Muscle of back (tissue), 11 donors: ENCODE data around the gene PLBD2. TPM values are rescaled to one million over a fixed set of nuclear protein-coding genes. Genes with fewer than 3 reads are reported as not detected.

Source experiments
- DNase-seq, 3 donors: peaks; one replicate each; pipeline versions ENCODE4 v3.0.0 to v3.0.0-alpha.2; 2013
- polyA plus RNA-seq, 10 donors: library from polyadenylated mRNA; unstranded; fragments of 120-200 nt; gene quantifications; one replicate each; pipeline ENCODE4 v1.2.1, GENCODE V29; 2013; ENCODE audit not compliant: insufficient read length in 10 of 10

PLBD2 gene
- polyA plus RNA-seq, 10 donors = 12.7 to 17.2 (median 13.6) TPM

DNA sequence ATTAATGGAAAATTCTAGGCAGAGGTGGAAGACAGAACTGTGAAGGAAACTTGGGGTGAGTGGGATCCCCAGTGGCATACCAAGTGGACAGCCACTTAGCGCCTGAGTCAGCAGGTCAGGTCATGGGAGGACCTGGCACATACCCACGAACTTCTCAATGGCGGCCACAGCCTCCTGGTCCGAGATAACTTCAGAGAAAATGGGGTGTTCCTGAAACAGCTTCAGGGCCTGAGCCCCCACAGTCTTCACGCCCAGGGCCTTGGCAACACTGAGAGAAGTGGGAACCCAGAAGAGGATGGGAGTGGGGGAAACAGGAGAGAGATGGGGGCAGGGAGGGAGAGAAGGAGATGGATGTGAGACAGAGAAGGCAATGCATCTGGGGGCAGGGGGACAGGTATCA lies 35.4 kb downstream of the PLBD2 start:
- no peak for DNase-seq

- DNase-seq = no peak
Observed at GRCh38 chr12:113395119-113395518, 36.7 kb downstream of the PLBD2 start.

DNA sequence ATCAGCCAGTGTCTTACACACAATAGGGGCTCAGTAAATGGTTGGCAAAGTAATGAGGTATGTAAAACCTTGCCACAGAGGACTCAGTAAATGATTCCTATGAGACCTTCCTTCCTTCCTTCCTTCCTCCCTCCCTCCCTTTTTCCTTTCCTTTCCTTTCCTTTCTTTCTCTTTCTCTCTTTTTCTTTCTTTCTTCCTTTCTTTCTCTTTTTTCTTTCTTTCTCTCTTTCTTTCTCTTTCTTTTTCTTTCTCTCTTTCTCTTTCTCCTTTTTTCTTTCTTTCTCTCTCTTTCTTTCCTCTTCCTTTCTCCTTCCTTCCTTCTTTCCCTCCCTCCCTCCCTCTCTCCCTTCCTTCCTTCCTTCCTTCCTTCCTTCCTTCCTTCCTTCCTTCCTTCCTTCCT lies 37.8 kb downstream of the PLBD2 start:
- DNase-seq = no peak

DNA sequence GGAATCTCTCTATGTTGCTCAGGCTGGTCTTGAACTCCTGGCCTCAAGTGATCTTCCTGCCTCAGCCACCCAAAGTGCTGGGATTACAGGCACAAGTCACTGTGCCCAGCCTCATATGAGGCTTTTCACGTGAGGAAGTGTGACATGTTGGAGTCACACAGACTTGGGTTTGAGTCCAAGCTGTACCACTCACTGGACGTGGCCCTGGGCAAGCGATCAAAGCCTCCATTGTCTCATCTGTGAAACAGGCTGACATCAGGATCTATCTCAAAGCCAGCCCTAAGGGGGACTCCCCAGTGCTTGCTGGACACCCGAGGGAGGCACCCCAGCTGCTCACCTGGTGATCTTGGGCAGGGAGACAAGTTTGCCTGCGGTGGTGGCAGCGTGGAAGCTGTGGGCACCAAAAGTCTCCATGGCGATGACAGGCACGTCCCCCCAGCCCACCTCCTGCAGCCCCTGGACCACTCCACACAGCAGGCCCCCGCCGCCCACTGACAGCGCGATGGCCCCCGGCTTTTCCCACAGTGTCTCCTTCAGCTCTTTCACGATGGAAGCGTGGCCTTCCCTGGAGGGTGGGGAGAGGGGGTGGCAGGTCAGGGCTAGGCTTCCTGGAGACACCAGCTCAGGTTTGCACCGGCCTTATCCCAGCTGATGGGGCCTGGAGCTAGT lies 38.6 kb downstream of the PLBD2 start:
- no peak for DNase-seq

DNA sequence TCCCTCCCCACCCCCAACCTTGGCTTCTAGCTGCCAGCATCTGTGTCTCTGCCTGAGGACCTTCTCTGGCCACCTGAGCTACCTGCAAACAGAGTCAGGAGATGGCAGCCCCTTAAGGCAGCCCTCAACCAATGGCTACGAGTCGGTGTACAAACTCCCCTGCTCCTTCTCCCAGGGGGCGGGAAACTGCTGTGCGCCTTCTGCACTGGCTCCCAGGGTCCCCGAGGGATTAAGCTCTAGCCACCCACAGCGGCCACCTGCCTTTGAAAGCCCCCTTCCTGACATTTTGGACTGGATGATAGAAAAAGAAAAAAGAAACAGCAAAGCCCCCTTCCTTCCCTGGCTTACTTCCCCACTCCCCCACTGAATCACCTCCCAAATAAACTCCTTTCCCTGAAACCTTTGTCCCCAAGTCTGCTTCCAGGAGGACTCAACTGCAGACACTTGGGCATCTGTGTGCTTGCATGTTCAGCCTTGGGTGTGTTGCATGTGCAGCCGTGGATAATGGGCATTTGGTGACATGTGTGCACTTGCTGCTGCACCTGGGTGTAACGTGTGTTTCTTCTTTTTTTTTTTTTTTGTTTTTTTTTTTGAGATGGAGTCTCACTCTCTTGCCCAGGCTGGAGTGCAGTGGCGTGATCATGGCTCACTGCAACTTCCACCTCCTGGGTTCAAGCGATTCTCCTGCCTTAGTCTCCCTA lies 39.3 kb downstream of the PLBD2 start:
- DNase-seq = no peak

DNA sequence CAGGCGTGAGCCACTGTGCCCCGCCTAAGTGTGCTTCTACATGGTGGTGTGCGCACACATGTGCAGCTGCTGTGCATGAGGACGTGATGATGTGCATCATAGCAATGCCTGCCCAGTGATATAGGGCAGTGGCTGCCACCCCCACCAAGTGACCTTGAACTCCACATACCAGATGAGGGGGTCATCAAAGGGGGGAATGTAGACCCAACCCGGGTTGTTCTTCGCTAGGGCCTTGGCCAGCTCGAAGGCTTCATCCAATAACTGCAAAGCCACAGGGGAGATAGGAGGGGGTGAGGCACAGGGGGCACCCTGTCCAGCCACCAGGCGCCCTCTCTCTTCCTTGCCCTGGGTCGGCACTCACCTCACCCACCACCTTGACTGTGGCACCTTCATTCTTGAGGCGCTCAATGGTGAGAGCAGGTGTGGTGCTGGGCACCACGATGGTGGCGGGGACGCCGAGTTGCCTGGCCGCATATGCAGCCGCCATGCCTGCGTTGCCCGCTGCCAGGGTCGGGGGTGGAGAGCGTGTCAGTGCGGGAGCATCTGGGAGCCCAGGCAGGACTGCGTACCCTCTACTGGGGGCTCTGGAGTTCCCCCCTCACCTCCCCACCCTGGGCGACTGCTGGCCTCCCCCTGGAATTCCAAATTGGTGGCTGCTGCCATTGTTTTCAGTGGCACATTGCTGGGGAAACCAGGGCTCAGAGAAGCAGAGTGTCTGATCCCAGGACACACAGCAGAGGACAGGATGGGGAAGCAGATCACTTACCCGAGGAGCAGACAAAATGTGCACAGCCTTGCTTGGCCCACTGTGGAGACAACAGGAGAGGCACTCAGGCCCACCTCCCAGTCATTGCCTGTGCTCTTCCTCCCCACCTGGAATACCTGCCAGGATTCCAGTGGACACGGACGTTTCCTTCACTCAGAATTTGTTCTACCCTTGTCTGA lies 40.2 kb downstream of the PLBD2 start:
- DNase-seq = no peak

- DNase-seq = no peak
Observed at GRCh38 chr12:113399490-113399889, 41.1 kb downstream of the PLBD2 start.

DNA sequence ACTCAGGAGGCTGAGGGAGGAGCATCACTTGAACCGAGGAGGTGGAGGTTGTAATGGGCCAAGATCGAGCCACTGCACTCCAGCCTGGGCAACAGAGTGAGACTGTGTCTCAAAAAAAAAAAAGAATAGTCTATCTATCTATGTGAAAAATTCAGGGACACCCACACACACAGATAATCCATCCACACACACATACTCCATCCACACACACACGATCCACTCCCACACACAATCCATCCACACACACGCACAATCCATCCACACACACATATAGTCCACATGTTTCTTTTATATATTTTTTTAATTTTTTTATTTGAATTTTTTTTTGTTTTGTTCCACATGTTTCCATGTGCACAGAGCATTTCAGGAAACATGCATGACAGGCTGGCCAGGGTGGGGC lies 42.0 kb downstream of the PLBD2 start:
- DNase-seq = no peak

DNA sequence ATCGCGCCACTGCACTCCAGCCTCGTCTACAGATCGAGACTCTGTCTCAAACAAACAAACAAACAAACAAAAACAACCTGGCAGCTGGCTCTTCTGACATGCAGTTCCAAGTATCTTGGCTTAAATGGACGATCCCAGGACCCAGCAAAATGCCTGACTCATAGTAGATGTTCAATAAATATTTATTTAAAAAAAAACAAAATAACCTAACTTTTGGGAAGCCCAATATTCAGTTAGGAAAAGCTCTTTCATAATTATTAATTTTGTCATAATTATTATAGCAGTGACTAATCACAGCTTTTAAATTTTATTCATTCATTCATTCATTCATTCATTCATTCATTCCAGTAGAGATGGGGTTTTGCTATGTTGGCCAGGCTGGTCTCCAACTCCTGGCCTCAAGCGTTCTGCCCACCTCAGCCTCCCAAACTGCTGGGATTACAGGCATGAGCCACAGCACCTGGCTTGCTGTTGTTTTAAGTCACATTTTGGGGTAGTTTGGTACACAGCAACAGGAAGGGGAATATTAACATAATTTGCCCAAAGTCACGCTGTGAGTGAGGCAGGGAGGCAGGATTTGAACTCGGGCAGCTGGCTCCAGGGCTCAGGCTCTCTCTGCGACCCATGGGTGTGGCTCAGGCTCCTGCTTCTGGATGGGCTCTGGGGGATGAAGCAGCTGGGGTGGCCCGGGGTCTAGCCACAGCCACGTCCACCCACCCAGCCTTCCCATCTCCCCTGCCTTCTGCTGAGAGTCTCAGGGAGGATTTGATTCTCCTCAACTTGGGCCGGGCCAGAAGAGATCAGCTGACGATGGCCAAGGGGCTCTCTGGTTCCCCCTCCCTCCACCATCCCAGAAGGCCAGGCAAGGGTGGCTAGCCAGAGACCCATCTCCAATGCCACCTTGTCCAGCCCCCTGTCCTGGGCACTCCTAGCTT lies 42.9 kb downstream of the PLBD2 start:
- no peak for DNase-seq

DNA sequence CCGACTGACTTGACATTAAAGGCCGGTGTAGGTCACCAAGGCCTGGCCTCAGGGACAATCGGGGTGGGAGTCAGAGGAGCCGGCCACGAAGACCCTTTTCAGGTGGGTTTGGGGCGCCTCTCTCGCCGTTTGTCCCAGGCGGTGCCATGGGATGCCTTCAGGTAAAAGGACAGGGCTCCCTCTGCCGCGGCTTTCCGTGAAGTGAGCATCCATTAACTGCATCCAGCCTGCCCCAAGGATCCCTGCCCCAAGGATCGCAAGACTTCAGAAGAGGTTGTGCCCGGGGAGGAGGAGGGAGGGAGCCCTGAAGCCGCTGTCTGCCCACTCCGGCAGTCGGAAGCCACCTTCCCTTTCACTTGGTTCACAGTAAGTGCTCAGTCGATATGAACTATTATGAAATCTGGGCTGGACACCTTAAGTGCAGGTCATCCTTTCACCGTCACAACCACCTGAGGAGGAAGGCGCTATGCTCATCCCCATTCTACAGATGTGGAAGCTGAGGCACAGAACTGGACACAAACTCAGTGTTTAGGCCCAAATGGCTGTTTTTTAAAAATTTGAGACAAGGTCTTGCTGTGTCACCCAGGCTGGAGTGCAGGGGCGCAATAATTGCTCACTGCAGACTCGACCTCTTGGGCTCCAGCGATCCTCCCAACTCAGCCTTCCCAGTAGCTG lies 44.3 kb downstream of the PLBD2 start:
- no peak for DNase-seq

GRCh38 chr12:113403435-113404415 lies 45.3 kb downstream of the PLBD2 start, which contains the start of gene SDS:
Gene SDS (minus strand): TSS chr12:113403887. CDS start chr12:113399708, 4,179 bp downstream.
- peak; percentile 28 to 82 (median 71) for DNase-seq

DNA sequence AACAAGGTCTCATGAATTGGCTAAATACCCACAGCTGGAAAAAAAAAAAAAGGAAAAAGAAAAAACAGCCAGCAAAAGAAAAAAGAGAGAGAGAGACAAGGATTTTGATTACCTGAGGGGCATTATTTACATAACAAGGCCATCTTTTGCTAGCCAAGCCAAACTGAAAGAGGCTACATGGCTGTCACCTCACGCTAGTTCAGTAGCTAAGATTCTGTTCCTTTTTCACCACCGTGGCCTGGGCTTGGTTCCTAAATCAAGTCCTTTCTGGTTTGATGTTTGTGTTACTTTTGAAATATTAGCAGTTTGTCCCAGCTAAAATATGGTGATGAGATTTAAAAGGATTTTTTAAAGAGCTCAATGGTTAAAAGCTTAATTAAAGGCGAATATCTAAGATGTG lies 47.3 kb downstream of the PLBD2 start:
- DNase-seq = no peak

- DNase-seq = peak in 2 of 3 donors; percentile 30 to 51
Observed at GRCh38 chr12:113407931-113408600, 49.7 kb downstream of the PLBD2 start.

GRCh38 chr12:113408756-113409298 lies 50.4 kb downstream of the PLBD2 start:
- DNase-seq = no peak

DNA sequence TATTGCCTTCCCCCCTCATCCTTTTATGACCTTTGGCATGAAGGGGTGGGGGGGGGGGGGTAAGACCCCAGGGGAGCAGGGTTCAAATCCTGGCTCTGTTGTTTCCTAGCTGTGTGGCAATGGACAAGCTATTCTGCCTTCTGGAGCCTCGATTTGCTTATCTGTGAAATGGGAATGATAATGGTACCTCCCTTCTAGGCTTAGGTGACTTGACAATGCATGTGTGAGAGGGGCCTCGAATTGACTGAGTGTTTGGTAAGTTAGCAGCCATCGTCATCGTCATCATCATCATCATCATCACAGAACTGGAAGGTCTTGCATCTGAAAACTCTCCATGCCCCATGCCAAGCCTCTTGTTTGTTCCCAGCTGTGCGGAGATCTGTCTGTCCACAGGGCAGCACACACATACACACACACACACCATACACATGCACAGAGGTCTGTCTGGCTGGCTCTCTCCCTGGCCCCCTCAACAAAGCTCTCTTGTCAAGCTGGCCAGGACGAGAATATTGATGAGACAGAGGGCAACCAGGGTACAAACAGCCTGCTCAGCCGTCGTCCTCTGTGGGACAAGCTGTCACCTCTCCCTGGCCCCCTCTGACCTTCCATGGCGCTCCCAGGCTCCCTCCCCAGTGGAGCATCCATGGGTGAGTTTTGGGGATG lies 51.2 kb downstream of the PLBD2 start:
- no peak for DNase-seq

DNA sequence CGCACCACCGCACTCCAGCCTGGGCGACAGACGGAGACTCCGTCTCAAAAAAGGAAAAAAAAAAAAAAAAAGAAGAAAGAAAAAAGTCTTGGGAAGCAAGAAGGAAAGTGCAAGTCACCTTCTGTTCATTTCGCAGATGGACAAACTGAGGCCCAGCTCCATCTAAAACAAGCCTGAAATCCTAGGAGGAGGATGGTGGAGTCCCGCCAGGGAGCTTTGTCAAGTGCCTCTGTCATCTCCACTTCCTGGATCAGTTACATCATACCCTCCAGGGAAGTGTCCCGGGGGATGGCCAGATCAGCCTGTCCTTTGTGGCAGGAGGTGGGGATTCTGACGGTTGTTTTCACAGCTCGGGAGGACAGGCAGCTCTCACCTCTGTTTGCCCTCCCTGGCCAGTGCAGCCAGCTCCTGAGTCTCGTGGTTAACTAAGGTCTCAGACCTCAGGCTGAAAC lies 55.1 kb downstream of the PLBD2 start:
- DNase-seq = no peak

- DNase-seq = no peak
Observed at GRCh38 chr12:113414519-113415038, 56.2 kb downstream of the PLBD2 start.
